Measurements from ENCODE around the gene SPAG16.

Gene SPAG16

DNA sequence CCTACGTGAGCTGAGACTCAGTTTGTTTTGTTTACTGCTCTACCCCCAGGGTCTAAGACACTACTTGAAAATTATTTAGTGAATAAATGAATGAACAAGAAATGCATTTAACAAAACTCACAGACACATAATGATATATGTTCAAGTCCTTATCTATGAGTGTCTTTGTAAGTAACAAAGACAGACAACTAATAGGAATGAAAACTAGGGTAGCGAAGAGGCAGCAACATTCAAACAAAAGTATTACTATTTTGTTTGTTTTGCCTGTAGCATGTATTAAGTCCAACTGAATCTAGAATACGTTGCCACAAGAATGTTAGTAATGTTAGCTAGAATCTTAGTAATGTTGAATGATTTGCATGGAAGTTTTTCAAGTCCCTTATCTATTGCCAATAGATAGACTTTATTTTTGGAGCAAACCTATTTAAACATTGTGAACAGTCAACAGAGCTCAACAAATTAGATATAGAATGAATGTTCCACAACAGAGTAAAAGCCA, 981.8 kb downstream of the SPAG16 start:
- no peaks in the 10 kb centered on the region for H3K9me3 Mint-ChIP-seq
- no peaks in the 10 kb centered on the region for H3K36me3 Mint-ChIP-seq
- no peak overlapping the region for H3K27ac Mint-ChIP-seq
- ATAC-seq, result no peak
- no peaks in the 10 kb centered on the region for H3K27me3 Mint-ChIP-seq
- no peaks in the 10 kb centered on the region for H3K4me1 Mint-ChIP-seq
- no peak overlapping the region for H3K4me3 Mint-ChIP-seq

DNA sequence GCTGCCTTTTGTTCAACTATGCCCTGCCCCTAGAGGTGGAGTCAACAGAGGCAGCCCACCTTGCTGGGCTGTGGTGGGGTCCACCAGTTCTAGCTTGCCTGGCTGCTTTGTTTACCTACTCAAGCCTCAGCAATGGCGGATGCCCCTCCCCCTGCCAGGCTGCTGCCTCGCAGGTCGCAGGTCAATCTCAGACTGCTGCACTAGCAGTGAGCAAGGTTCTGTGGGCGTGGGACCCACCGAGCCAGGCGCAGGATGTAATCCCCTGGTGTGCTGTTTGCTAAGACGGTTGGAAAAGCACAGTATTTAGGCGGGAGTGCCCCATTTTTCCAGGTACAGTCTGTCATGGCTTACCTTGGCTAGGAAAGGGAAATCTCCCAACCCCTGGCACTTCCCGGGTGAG, 993.6 kb downstream of the SPAG16 start:
- Mint-ChIP-seq H3K27me3 (no peaks in the 10 kb centered on the region), H3K27ac (no peak overlapping the region), H3K4me3 (no peak overlapping the region), H3K4me1 (no peaks in the 10 kb centered on the region), H3K9me3 (peaks cover 2% of the 10 kb centered on the region), H3K36me3 (no peaks in the 10 kb centered on the region)
- no peak for ATAC-seq

DNA sequence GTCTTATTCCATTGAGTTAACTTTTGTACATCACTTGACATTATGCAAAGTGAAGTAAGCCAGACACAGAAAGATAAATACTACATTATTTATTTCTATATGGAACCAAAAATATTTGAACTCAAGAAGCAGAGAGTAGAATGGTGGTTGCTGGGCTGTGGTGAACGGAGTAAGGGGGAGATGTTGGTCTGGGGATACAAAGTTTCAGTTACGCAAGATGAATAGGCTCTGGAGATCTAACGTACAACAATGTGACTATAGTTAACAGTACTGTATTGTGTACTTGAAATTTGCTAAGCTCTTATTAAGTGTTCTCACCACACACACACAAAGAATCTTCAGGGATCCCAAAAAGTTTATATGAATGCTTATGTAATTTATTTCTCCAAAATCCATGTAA, 1001.7 kb downstream of the SPAG16 start:
- Mint-ChIP-seq H3K4me1 (no peaks in the 10 kb centered on the region), H3K4me3 (no peak overlapping the region), H3K27ac (no peak overlapping the region)

DNA sequence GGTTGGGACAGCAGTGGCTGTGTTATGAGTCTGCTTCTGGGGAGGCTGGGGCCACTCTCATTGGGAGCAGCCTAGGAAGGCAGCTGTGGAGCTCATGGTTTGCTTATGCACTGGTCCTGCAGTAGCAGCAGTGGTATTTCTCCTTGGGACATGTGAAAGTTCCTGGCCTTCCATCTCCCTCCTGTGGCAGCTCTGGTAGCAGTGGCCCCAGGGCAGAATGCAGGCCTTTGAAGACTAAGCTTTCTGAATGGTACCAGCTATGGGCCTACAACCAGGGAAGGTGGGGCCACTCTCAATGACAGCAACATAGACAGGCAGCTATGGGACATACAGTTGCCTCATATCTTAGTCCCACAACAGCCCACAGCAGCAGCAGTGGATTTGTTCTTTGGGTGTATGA, 1009.3 kb downstream of the SPAG16 start:
- Mint-ChIP-seq H3K4me3 (no peak overlapping the region), H3K27ac (no peak overlapping the region), H3K4me1 (no peaks in the 10 kb centered on the region), H3K27me3 (no peaks in the 10 kb centered on the region), H3K9me3 (peaks cover 13% of the 10 kb centered on the region), H3K36me3 (no peaks in the 10 kb centered on the region)
- ATAC-seq, result no peak

More for the DNA sequence above, 1001.7 kb downstream of the SPAG16 start:
- no peaks in the 10 kb centered on the region for H3K36me3 Mint-ChIP-seq
- H3K27me3 Mint-ChIP-seq, result no peaks in the 10 kb centered on the region
- no peak for ATAC-seq
- H3K9me3 Mint-ChIP-seq, result peaks cover 6% of the 10 kb centered on the region

DNA sequence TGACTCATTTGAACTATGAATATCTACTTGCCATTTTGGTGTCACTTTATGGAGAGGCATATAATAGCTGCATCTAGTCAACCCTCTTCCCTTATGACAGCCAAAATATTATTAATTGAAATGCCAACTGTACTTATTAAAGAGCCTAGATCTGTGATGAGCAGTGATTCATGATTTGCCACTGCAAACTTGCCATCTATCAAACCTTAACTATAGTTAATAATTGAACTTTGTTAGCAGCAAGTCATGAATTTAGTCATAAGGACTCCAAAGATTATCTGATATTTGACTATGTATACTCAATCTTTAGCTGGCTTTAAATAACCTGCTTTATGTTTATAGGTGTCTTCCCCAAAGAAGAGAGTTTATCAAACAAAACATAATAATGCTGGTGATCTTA, 1010.2 kb downstream of the SPAG16 start:
- Mint-ChIP-seq H3K36me3 (no peaks in the 10 kb centered on the region), H3K27ac (no peak overlapping the region), H3K27me3 (no peaks in the 10 kb centered on the region), H3K4me3 (no peak overlapping the region), H3K4me1 (no peaks in the 10 kb centered on the region), H3K9me3 (peaks cover 13% of the 10 kb centered on the region)
- ATAC-seq, result no peak

DNA sequence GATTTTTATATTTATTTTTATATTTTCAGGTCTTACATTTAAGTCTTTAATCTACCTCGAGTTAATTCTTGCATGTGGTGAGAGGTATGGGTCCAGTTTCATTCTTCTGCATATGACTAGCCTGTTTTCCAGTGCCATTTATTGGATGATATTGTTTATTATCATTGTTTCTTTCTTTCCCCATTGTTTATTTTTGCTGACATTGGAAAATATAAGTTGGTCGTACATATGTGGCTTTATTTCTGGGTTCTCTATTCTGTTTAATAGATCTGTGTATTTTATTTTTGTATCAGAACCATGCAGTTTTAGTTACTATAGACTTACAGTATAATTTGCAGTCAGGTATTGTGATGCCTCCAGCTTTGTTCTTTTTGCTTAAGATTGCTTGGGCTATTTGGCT, 1013.2 kb downstream of the SPAG16 start:
- Mint-ChIP-seq H3K9me3 (peaks cover 6% of the 10 kb centered on the region), H3K27ac (no peak overlapping the region), H3K36me3 (no peaks in the 10 kb centered on the region), H3K27me3 (no peaks in the 10 kb centered on the region), H3K4me1 (no peaks in the 10 kb centered on the region), H3K4me3 (no peak overlapping the region)
- no peak for ATAC-seq

DNA sequence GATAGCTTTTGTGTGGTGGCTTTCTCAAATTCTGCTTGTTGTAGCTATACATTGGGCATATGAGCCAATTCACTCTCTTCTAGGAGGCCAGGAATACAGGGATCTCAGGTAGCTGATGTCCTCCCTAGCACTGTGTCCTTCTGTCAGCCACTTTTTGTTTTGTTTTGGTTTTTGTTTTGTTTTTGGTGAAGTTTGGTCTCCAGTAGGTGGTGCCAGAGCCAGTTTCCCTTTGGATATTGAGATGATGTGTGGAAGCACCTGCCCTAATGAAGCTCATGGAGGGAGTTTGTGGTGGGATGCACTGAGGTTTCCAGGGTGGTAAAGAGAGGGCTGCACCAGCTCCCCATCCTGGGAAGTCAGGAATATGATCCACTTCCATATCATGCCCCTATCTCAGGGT, 1026.1 kb downstream of the SPAG16 start:
- no peaks in the 10 kb centered on the region for H3K36me3 Mint-ChIP-seq
- no peak overlapping the region for H3K27ac Mint-ChIP-seq
- H3K4me3 Mint-ChIP-seq, result no peak overlapping the region
- no peaks in the 10 kb centered on the region for H3K27me3 Mint-ChIP-seq
- no peak for ATAC-seq
- H3K9me3 Mint-ChIP-seq, result peaks cover 6% of the 10 kb centered on the region
- no peaks in the 10 kb centered on the region for H3K4me1 Mint-ChIP-seq

DNA sequence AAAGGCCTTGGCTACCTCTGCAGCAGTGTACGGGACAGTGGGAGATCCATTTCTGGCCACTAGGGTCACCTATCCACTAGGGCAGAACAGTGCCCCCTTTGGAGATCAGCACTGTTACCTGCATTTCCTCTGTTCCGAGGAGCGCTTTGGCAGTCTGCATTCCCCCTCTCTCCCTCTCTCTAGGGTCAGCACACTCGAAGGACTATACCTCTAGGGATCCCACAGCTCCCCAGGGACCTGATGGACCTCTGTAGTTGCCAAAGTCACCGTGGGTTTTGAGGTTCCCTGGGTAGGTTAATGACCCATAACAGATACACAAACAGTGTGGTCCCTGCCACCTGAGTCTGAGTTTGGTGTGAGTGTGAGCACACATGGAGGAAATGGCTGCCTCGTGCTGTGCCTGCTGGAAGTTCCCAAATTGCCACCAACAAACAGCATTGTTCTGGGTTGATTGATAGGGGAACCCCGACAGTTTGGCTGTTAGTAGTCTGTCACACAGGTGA, 1026.8 kb downstream of the SPAG16 start:
- H3K27me3 Mint-ChIP-seq, result no peaks in the 10 kb centered on the region
- no peaks in the 10 kb centered on the region for H3K4me1 Mint-ChIP-seq
- H3K27ac Mint-ChIP-seq, result no peak overlapping the region
- no peak for ATAC-seq
- H3K4me3 Mint-ChIP-seq, result no peak overlapping the region
- no peaks in the 10 kb centered on the region for H3K36me3 Mint-ChIP-seq
- peaks cover 4% of the 10 kb centered on the region for H3K9me3 Mint-ChIP-seq

DNA sequence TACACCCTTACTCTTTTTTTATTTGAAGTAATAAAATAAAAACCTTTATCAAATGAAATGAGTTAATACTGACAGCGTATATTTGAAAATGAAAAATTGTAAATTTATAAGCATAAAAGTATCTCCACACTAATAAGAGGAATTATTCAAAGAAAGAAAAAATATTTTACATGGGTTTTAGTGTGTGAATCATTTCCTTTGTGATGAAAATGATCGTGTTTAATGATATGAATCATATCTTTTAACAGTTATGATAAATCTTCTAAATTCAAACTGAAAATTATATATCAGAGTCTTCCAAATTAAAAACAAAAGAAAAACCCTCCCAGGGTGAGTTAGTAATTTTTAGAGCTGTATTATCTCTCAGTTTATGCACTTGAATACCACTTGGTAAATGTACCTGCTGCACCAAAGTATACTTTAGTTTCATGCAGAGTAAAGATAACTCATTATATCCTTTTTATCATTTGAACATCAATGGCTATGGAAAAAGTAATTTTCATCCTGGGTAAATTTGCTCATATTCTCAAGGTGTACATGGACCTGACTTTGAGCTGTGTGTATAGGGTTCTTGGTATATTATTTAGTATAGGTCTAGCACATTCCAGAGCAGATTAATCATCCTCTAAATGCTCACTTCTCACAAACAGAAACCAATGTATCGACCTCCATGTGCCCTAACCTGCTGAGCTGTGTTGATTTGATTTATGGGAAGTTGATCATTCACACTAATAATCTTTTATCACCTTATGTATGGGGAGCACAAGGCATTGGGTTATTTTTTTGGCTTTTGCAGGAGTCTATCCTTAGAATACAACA, 1027.9 kb downstream of the SPAG16 start:
- no peak overlapping the region for H3K27ac Mint-ChIP-seq
- H3K4me3 Mint-ChIP-seq, result no peak overlapping the region
- no peak for ATAC-seq
- H3K36me3 Mint-ChIP-seq, result no peaks in the 10 kb centered on the region
- no peaks in the 10 kb centered on the region for H3K9me3 Mint-ChIP-seq
- no peaks in the 10 kb centered on the region for H3K27me3 Mint-ChIP-seq
- no peaks in the 10 kb centered on the region for H3K4me1 Mint-ChIP-seq

DNA sequence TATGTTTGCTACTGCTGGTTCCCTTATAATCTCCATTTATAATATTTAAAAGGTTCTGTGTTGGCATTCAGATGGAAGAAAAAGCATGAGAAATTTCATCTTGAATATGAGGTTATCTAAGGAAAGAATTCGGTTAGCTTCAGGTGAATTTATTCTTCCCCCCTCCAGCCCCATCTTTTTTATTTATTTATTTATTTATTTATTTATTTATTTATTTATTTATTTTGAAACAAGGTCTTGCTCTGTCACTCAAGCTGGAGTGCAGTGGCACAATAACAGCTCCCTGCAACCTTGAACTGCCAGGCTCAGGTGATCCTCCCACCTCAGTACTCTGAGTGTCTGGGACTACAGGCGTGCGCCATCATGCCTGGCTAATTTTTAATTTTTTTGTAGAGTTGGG, 1031.1 kb downstream of the SPAG16 start:
- Mint-ChIP-seq H3K27ac (no peak overlapping the region), H3K36me3 (no peaks in the 10 kb centered on the region), H3K9me3 (no peaks in the 10 kb centered on the region), H3K27me3 (no peaks in the 10 kb centered on the region), H3K4me3 (no peak overlapping the region), H3K4me1 (no peaks in the 10 kb centered on the region)
- ATAC-seq, result no peak

DNA sequence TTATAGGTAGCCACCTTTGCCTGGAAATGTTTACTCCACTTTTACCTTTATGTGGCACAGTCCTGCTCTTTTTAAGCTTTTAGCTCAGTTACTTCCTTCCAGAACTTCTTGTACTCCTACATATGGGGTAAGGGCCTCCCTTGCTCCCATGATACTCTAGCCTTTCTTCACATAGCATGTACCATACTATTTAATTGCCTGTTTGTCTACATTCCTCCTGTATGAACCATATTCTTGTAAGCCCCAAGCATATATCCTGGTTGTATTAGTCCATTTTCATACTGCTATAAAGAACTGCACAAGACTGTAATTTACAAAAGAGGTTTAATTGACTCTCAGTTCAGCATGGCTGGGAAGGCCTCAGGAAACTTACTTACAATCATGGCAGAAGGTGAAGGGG, 1035.9 kb downstream of the SPAG16 start:
- Mint-ChIP-seq H3K27me3 (no peaks in the 10 kb centered on the region), H3K4me3 (no peak overlapping the region), H3K9me3 (no peaks in the 10 kb centered on the region), H3K27ac (no peak overlapping the region), H3K4me1 (no peaks in the 10 kb centered on the region), H3K36me3 (no peaks in the 10 kb centered on the region)
- ATAC-seq, result no peak

DNA sequence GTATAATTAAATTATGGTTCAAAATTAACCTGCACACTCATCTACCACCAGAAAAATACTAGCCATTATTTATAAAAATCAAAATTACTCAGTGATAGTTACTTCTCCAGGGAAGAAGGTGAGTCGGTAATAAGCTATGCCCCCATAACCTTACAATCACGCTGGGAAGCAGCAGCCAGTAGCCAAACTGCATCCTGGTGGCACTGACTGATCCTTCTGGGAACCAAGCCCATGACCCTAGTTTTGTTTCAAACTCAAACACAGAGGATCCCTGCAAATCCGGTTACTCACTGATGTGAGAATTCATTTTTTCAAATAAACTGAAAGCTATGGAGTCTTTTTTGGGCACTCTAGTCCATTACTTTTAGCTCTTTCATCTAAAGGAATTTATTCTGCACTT, 1038.4 kb downstream of the SPAG16 start:
- H3K27ac Mint-ChIP-seq, result no peak overlapping the region
- no peak for ATAC-seq
- no peaks in the 10 kb centered on the region for H3K36me3 Mint-ChIP-seq
- no peaks in the 10 kb centered on the region for H3K4me1 Mint-ChIP-seq
- no peak overlapping the region for H3K4me3 Mint-ChIP-seq
- H3K9me3 Mint-ChIP-seq, result no peaks in the 10 kb centered on the region
- no peaks in the 10 kb centered on the region for H3K27me3 Mint-ChIP-seq

DNA sequence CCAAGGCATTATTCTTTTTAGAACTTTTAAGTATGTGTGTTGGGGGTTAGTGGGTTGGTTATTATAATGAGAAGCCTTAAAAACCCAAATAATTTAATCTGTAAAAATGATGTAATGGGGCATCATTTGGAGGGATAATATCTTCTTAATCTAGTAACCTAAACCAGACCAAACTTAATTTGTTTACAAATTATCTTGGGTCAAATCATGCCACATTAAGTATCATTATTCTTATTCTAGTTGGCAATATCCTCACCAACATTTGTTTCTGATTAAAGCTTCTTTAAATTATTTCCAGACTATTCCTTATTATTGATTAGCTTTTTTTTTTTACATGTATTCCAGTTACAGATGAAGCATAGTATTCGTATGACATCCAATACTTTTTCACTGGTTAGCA, 1041.1 kb downstream of the SPAG16 start:
- H3K4me3 Mint-ChIP-seq, result no peak overlapping the region
- H3K27ac Mint-ChIP-seq, result no peak overlapping the region
- H3K36me3 Mint-ChIP-seq, result no peaks in the 10 kb centered on the region
- no peak for ATAC-seq
- no peaks in the 10 kb centered on the region for H3K27me3 Mint-ChIP-seq
- H3K9me3 Mint-ChIP-seq, result no peaks in the 10 kb centered on the region
- no peaks in the 10 kb centered on the region for H3K4me1 Mint-ChIP-seq

DNA sequence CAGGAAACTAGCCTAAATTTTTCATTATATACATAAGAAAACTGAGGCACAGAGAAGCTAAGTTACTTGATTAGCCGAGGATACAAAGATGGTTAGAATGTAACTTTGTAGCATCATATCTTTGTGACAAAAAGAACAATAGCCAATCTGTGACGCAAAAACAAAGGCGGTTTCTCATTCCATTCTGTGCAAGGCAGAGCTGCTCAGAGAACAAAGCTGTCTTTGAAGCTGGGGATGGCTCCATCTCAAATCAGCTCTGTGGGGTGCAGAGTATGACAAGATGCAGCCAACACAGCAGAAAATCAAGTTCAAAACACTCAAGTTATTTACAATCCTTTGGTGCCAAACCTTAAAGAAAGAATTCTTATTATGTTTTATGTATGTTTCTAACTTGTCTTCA, 1044.7 kb downstream of the SPAG16 start:
- Mint-ChIP-seq H3K4me1 (no peaks in the 10 kb centered on the region), H3K27ac (no peak overlapping the region), H3K9me3 (no peaks in the 10 kb centered on the region), H3K36me3 (no peaks in the 10 kb centered on the region), H3K4me3 (no peak overlapping the region), H3K27me3 (no peaks in the 10 kb centered on the region)
- no peak for ATAC-seq

DNA sequence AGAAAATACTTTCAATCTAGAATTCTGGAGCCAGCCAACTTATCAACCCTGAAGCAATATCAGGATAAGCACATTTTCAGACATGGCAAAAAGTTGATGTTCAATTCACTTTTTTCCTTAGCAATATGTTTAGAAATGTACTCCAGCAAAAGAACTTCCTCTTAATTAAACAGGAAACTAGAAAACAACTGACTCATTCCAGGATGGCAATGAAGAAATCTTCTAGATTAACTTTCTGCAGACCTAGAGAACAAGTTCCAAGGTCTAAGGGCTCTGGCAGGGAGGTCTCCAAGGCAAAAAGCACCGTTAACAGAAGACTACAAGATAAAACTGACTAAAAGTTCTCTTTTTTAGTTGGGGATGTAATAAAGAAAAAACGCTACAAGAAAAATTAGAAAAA, 1057.4 kb downstream of the SPAG16 start:
- H3K4me3 Mint-ChIP-seq, result no peak overlapping the region
- H3K27me3 Mint-ChIP-seq, result no peaks in the 10 kb centered on the region
- no peaks in the 10 kb centered on the region for H3K4me1 Mint-ChIP-seq
- no peak overlapping the region for H3K27ac Mint-ChIP-seq
- no peaks in the 10 kb centered on the region for H3K36me3 Mint-ChIP-seq
- ATAC-seq, result no peak
- H3K9me3 Mint-ChIP-seq, result no peaks in the 10 kb centered on the region

DNA sequence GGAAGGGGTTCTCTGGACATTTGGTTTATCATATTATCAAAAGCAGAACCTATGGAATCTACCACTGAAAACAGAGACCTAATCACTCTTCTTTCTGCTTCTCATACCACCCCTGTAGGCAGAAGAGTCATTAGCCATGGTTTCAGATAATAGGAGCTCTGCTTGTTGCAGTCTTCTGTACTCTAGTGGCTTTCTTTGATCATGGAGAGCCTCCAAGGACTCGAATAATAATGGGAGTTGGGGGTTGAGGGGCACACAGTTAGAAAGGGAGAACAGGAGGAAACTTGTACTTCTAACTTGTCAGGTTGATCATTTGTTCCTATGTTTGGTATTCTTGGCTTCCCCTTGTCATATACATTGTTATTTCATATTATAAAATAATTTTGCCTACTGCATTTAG, 1074.2 kb downstream of the SPAG16 start:
- Mint-ChIP-seq H3K4me1 (no peaks in the 10 kb centered on the region), H3K27ac (no peak overlapping the region), H3K9me3 (peaks cover 11% of the 10 kb centered on the region), H3K4me3 (no peak overlapping the region), H3K36me3 (no peaks in the 10 kb centered on the region), H3K27me3 (no peaks in the 10 kb centered on the region)
- no peak for ATAC-seq
